PC-9 (cell line): Measurements from ENCODE around the gene DLG4. TPM values are rescaled to one million over a fixed set of nuclear protein-coding genes. Genes with fewer than 3 reads are reported as not detected.

ENCODE experiments used
- BruUV-seq: library from RNA; stranded (reverse); fragments of 400-500 nt; replicated peaks from 2 replicates; lab custom pipeline; 2021; lab: Mats Ljungman, UMichigan
- CTCF ChIA-PET: fragments of 300-600 bp; sonication (Branson Sonifier 250); formaldehyde crosslinking; loops from one replicate; lab custom pipeline; 2022; ENCODE audit warnings: antibody characterized with exemption; lab: Charles Lee
- POLR2A ChIA-PET: fragments of 300-600 bp; sonication (Branson Sonifier 250); formaldehyde crosslinking; loops from one replicate; lab custom pipeline; 2022; ENCODE audit warnings: antibody characterized with exemption; ENCODE audit not compliant: unreplicated experiment; lab: Charles Lee
- DNase-seq, 2 experiments: peaks; one replicate each; pipeline versions ENCODE4 v3.0.0 to v3.0.0-alpha.2; 2015 to 2022; ENCODE audit warnings: mixed read lengths in 1 of 2
- H2AFZ ChIP-seq: fragments of 200-600 bp; sonication (generic); 2 replicates; pipeline ENCODE4 v1.8.1; 2017; ENCODE audit warnings: antibody characterized with exemption
- H3F3A ChIP-seq: fragments of 200-600 bp; sonication (generic); 2 replicates; pipeline ENCODE4 v1.8.1; 2017; ENCODE audit warnings: antibody characterized with exemption, mild to moderate bottlenecking, low read depth; ENCODE audit not compliant: insufficient read depth
- H3K27ac ChIP-seq: fragments of 200-600 bp; sonication (generic); 2 replicates; pipeline ENCODE4 v1.6.1; 2016; ENCODE audit warnings: mixed run types
- H3K27me3 ChIP-seq: fragments of 200-600 bp; sonication (generic); 2 replicates; pipeline ENCODE4 v1.6.1; 2016; ENCODE audit warnings: low read depth, mixed run types; ENCODE audit not compliant: insufficient read depth
- H3K36me3 ChIP-seq: fragments of 200-600 bp; sonication (generic); 2 replicates; pipeline ENCODE4 v1.6.1; 2016; ENCODE audit warnings: low read depth, mixed run types
- H3K4me1 ChIP-seq: fragments of 200-600 bp; sonication (generic); replicated peaks from 2 replicates; pipeline ENCODE4 v1.6.1; 2016; ENCODE audit warnings: mixed run types; ENCODE audit not compliant: insufficient read depth
- H3K4me2 ChIP-seq: fragments of 200-600 bp; sonication (generic); 2 replicates; pipeline ENCODE4 v1.6.1; 2017; ENCODE audit warnings: mixed run types
- H3K4me3 ChIP-seq: fragments of 200-600 bp; sonication (generic); 2 replicates; pipeline ENCODE4 v1.6.1; 2016; ENCODE audit warnings: mixed run types
- H3K79me2 ChIP-seq: fragments of 200-600 bp; sonication (generic); 2 replicates; pipeline ENCODE4 v1.6.1; 2017; ENCODE audit warnings: low read depth, mixed run types
- H3K9me2 ChIP-seq: fragments of 200-600 bp; sonication (generic); 2 replicates; pipeline ENCODE4 v1.8.1; 2017; ENCODE audit warnings: mild to moderate bottlenecking; ENCODE audit not compliant: insufficient read depth
- H3K9me3 ChIP-seq: fragments of 200-600 bp; sonication (generic); 2 replicates; pipeline ENCODE4 v1.8.1; 2016; ENCODE audit warnings: low read depth; ENCODE audit not compliant: insufficient read depth
- H4K20me1 ChIP-seq: fragments of 200-600 bp; sonication (generic); 2 replicates; pipeline ENCODE4 v1.8.1; 2017; ENCODE audit not compliant: insufficient read depth
- EZH2 ChIP-seq: fragments of 200-600 bp; sonication (generic); IDR thresholded peaks from 2 replicates; pipeline ENCODE4 v1.8.0; 2017; ENCODE audit warnings: antibody characterized with exemption, low read depth
- intact Hi-C: fragments of 100-400 bp; cut with micrococcal nuclease; formaldehyde crosslinking; loops from one replicate; pipeline ENCODE4 v1.10.0; 2022; ENCODE audit not compliant: unreplicated experiment
- total RNA-seq: library from RNA; stranded (reverse); gene quantifications from 2 replicates; pipeline ENCODE4 v1.2.3, GENCODE V29; 2021
- TF ChIP-seq, protein P1 (sequence below): fragments of 200-600 bp; sonication (generic); conservative IDR thresholded peaks from 2 replicates; pipeline ENCODE4 v1.6.1; 2017; ENCODE audit warnings: mixed run types, antibody characterized with exemption, mild to moderate bottlenecking, moderate library complexity

Gene DLG4
- total RNA-seq, 1 experiment from 2014 or later, result 32.8 TPM

DNA sequence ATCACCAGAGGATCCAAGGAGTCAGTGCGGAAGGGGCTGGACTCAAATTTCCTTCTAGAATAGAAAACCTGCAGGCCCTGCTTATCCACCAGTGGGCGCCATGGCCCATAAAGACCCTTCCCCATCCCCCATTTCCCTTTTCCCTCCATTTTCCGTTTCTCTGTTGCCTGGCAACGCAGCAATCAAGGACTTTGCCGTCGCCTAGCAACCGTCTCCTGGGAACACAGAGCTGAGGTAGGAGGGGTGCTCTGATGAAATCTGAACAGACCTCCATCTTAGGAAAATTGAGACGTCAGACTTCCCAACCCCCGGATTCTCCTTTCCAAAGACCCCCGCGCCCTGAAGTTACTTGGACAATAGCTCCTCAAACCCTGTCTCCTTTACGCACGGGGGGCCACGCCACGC, 5.7 kb downstream of the DLG4 start:
- no peak for TF ChIP-seq EZH2
- TF ChIP-seq, protein P1, sequence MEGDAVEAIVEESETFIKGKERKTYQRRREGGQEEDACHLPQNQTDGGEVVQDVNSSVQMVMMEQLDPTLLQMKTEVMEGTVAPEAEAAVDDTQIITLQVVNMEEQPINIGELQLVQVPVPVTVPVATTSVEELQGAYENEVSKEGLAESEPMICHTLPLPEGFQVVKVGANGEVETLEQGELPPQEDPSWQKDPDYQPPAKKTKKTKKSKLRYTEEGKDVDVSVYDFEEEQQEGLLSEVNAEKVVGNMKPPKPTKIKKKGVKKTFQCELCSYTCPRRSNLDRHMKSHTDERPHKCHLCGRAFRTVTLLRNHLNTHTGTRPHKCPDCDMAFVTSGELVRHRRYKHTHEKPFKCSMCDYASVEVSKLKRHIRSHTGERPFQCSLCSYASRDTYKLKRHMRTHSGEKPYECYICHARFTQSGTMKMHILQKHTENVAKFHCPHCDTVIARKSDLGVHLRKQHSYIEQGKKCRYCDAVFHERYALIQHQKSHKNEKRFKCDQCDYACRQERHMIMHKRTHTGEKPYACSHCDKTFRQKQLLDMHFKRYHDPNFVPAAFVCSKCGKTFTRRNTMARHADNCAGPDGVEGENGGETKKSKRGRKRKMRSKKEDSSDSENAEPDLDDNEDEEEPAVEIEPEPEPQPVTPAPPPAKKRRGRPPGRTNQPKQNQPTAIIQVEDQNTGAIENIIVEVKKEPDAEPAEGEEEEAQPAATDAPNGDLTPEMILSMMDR, result peak; percentile 55; the same call in 1 of the 2 replicates
- Histone ChIP-seq H3F3A (peaks cover 23% of the 10 kb centered on the region; the same call in 1 of the 2 replicates), H3K4me3 (peak overlapping the region; percentile 52; the same call in 1 of the 2 replicates), H3K4me1 (peaks cover 14% of the 10 kb centered on the region), H3K27me3 (no peaks in the 10 kb centered on the region), H3K4me2 (peak overlapping the region; percentile 20; the same call in 1 of the 2 replicates), H2AFZ (no peak overlapping the region), H3K9me3 (no peaks in the 10 kb centered on the region), H3K36me3 (no peaks in the 10 kb centered on the region), H3K27ac (no peak overlapping the region), H4K20me1 (no peaks in the 10 kb centered on the region), H3K79me2 (0 out of 2 replicates have a peak, but pooled peaks cover 3% of the 10 kb centered on the region), H3K9me2 (no peaks in the 10 kb centered on the region)
- peak in 1 of 2 experiments; percentile 83 for DNase-seq
- CTCF ChIA-PET, result interaction anchor here (0.6 to 0.8 kb wide), 4 partner anchors 17 to 265 kb away, joined by 3 to 8 read pairs (median 4); no protein-coding TSS in a partner anchor
- BruUV-seq, result no TSS peak
- intact Hi-C loops, result loop anchor here (1.0 to 2.0 kb wide), 2 partner anchors 25 to 167 kb away; partner anchors contain the start of gene PHF23
- POLR2A ChIA-PET, result interaction anchor here (0.6 kb wide), 1 partner anchor 168 kb away, joined by 5 read pairs; no protein-coding TSS in a partner anchor

DNA sequence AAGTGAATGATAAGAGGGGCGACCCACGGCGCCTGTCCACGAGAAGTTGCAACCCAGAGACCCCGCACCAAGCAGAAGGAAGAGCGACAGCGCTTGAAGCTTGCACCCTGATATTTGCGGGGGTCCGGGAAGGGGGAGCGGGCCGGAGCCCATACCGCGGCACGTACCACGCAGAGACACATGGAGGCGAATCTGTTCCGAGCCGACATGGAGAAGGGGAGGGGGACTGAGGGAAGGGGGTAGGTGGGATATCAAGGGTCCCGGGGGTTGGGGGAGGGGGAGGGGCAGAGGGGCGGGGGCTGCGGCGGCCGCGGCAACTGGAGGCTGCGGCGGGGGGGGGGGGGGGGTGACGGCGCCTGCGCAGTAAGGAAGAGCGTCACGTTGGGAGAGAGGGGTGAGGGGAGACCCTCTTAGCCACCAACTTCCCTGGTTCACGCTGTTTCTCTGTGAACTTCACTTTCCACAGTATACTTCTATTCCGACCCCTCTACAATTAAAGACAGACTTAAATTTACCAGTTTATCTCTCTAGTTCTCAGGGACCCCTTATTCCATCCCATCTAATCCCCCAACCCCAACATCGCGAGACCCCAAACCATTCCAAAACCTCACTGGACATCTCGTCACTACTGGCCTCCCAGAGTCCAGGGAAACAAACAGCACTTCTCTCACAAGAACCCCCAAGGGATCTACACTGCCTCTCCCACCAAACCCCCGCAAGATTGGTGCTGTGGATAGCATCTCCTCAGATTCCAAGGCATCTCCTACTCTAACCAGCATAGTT, 8.0 kb downstream of the DLG4 start:
- TF ChIP-seq, protein P1, result no peak
- no peak for TF ChIP-seq EZH2
- Histone ChIP-seq H3K9me3 (no peaks in the 10 kb centered on the region), H3K27ac (no peak overlapping the region), H4K20me1 (no peaks in the 10 kb centered on the region), H3K9me2 (no peaks in the 10 kb centered on the region), H3K4me1 (peaks cover 8% of the 10 kb centered on the region), H3K36me3 (no peaks in the 10 kb centered on the region), H3K27me3 (no peaks in the 10 kb centered on the region), H3K79me2 (0 out of 2 replicates have a peak, but pooled peaks cover 3% of the 10 kb centered on the region), H3K4me3 (no peak overlapping the region), H3K4me2 (no peak overlapping the region), H2AFZ (no peak overlapping the region), H3F3A (peaks cover 21% of the 10 kb centered on the region; the same call in 1 of the 2 replicates)
- intact Hi-C loops, result no loop called here
- ChIA-PET POLR2A (no interaction called here), CTCF (no interaction called here)
- BruUV-seq, result no TSS peak
- no peak for DNase-seq

DNA sequence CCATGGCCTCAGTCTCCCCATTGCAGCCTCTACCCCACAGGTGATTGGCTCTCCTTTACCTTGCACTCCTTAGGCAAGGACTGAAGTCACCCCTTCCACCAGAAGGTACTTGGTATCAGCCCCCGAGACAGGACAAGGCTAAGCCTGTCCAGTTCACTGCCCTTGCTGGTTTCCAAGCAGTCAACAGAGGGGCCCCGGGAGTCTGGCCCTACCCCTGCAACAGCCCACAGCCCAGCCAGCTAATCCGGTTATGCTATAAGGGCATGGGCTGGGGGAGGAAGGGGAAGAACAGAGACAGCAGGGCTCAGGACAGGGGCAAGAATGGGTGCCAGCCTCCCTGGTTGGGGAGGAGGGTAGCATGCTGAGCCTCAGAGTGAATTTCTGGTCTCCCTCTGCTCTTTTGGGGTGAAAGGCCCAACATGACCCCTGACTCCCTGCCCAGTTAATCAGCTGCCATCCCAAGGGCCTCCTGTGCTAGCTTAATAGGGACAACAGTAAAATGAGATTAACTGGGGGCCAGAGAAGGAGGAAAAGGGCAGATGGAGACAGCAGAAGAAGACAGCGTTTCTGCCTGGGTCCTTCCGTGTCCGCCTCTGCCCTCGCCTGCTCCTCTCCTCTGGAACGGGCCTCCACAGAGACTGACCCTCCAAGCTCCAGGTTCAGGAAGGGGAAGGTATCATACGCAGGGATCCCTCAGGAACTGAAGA, 10.7 kb downstream of the DLG4 start:
- H4K20me1 ChIP-seq, result no peaks in the 10 kb centered on the region
- peaks cover 15% of the 10 kb centered on the region; the same call in 1 of the 2 replicates for H3F3A ChIP-seq
- no peaks in the 10 kb centered on the region for H3K36me3 ChIP-seq
- BruUV-seq, result no TSS peak
- no peak for TF ChIP-seq EZH2
- TF ChIP-seq, protein P1, result no peak
- H3K9me2 ChIP-seq, result no peaks in the 10 kb centered on the region
- H3K27ac ChIP-seq, result no peak overlapping the region
- no peak overlapping the region for H3K4me3 ChIP-seq
- no peak overlapping the region for H3K4me2 ChIP-seq
- H2AFZ ChIP-seq, result no peak overlapping the region
- CTCF ChIA-PET, result no interaction called here
- intact Hi-C loops, result no loop called here
- no peaks in the 10 kb centered on the region for H3K27me3 ChIP-seq
- POLR2A ChIA-PET, result no interaction called here
- no peaks in the 10 kb centered on the region for H3K9me3 ChIP-seq
- no peaks in the 10 kb centered on the region for H3K4me1 ChIP-seq
- no peak for DNase-seq
- 0 out of 2 replicates have a peak, but pooled peaks cover 3% of the 10 kb centered on the region for H3K79me2 ChIP-seq
